HepG2 (cell line): ENCODE measurements around the gene JPH2. TPM values are rescaled to one million over a fixed set of nuclear protein-coding genes. Genes with fewer than 3 reads are reported as not detected.

ENCODE experiments used
- ATAC-seq: fragments of 200-7000 bp; cut with Tn5 transposase; 3 replicates; pipeline ENCODE4 v1.9.1; 2020; ENCODE audit warnings: mild to moderate bottlenecking, moderate library complexity
- BruUV-seq: library from RNA; stranded (reverse); fragments of 400-500 nt; replicated peaks from 2 replicates; lab custom pipeline; 2021; lab: Mats Ljungman, UMichigan
- CTCF ChIA-PET: fragments of 300-600 bp; formaldehyde crosslinking; extraction: SDS; loops from one replicate; lab custom pipeline; 2021; ENCODE audit warnings: low total read pairs, inconsistent platforms, low intra/inter-chr PET ratio; lab: Yijun Ruan, JAX
- POLR2A ChIA-PET: fragments of 350-600 bp; sonication (Branson Sonifier 250); formaldehyde crosslinking; loops from one replicate; lab custom pipeline; 2020; ENCODE audit warnings: antibody characterized with exemption, inconsistent platforms; lab: Yijun Ruan, JAX
- DNase-seq: peaks from one replicate; pipeline ENCODE4 v3.0.0-alpha.2; 2015; ENCODE audit warnings: low spot score
- FAIRE-seq: peaks from 3 replicates; lab custom pipeline; 2011; peaks lifted over from hg19 to GRCh38; lab: Jason Lieb, UNC
- H2AFZ ChIP-seq: one replicate; pipeline ENCODE4 v1.6.1; 2011; ENCODE audit warnings: low read length, inconsistent platforms
- H3K27ac ChIP-seq: fragments of 300-600 bp; 3 replicates; pipeline ENCODE4 v1.8.0; 2011; ENCODE audit warnings: mixed run types, mild to moderate bottlenecking, mixed read lengths, low read length, inconsistent platforms; ENCODE audit not compliant: insufficient read depth; ENCODE audit errors: extremely low read length
- H3K27me3 ChIP-seq, 2 experiments: fragments of 200-600 bp in 1 of 2; 2 replicates in 1 of 2; 3 replicates in 1 of 2; pipeline versions ENCODE4 v1.6.0 to v1.8.0; 2011; ENCODE audit warnings: low read length in 2 of 2, mild to moderate bottlenecking in 2 of 2, moderate library complexity in 2 of 2, inconsistent platforms in 1 of 2; ENCODE audit not compliant: insufficient read depth in 2 of 2, control insufficient read depth in 1 of 2
- H3K36me3 ChIP-seq, 2 experiments: fragments of 200-600 bp in 1 of 2; replicated peaks in 1 of 2; 2 replicates in 1 of 2; 3 replicates in 1 of 2; pipeline versions ENCODE4 v1.5.1 to v1.8.0; 2011; ENCODE audit warnings: low read length in 2 of 2, inconsistent platforms in 1 of 2; ENCODE audit not compliant: insufficient read depth in 2 of 2, control insufficient read depth in 1 of 2
- H3K4me1 ChIP-seq: 2 replicates; pipeline ENCODE4 v1.5.1; 2012; ENCODE audit warnings: low read length, inconsistent platforms; ENCODE audit not compliant: insufficient read depth
- H3K4me2 ChIP-seq: 2 replicates; pipeline ENCODE4 v1.6.0; 2011; ENCODE audit warnings: low read depth, low read length, inconsistent platforms
- H3K4me3 ChIP-seq, 3 experiments: fragments of 200-600 bp in 1 of 3; sonication (generic), shearing (Covaris generic) in 1 of 3; replicated peaks in 1 of 3; 2 replicates each; pipeline ENCODE4 v1.5.1; 2011 to 2016; ENCODE audit warnings: low read length in 3 of 3, inconsistent platforms in 2 of 3, low read depth in 2 of 3, mild to moderate bottlenecking in 2 of 3, control low read depth in 1 of 3, mixed read lengths in 1 of 3; ENCODE audit not compliant: insufficient read depth in 1 of 3
- H3K79me2 ChIP-seq: one replicate; pipeline ENCODE4 v1.6.1; 2011; ENCODE audit warnings: low read length, inconsistent platforms; ENCODE audit not compliant: insufficient read depth
- H3K9ac ChIP-seq: 2 replicates; pipeline ENCODE4 v1.6.0; 2011; ENCODE audit warnings: mild to moderate bottlenecking, low read depth, low read length, inconsistent platforms; ENCODE audit not compliant: insufficient read depth
- H3K9me3 ChIP-seq: 2 replicates; pipeline ENCODE4 v1.5.1; 2012; ENCODE audit warnings: mild to moderate bottlenecking, low read length
- H4K20me1 ChIP-seq: 2 replicates; pipeline ENCODE4 v1.6.0; 2011; ENCODE audit warnings: inconsistent platforms, mild to moderate bottlenecking, low read length, moderate library complexity; ENCODE audit not compliant: insufficient read depth
- CAMTA2 ChIP-seq: sonication (generic); formaldehyde crosslinking; IDR thresholded peaks from 2 replicates; pipeline ENCODE4 v1.4.0; 2020; ENCODE audit warnings: mild to moderate bottlenecking, missing genetic modification reagents, borderline replicate concordance
- CBFB ChIP-seq: sonication (generic); formaldehyde crosslinking; IDR thresholded peaks from 2 replicates; pipeline ENCODE4 v1.4.0; 2020; ENCODE audit warnings: missing genetic modification reagents
- CBX1 ChIP-seq: IDR thresholded peaks from one replicate; pipeline ENCODE4 v1.6.1; 2016; ENCODE audit warnings: antibody characterized with exemption, low read depth
- MAFF ChIP-seq: IDR thresholded peaks from 2 replicates; pipeline ENCODE4 v1.6.1; 2011; ENCODE audit warnings: low read depth, low read length, improper control_type of control experiment
- NFYB ChIP-seq: sonication (generic); formaldehyde crosslinking; IDR thresholded peaks from 2 replicates; pipeline ENCODE4 v1.4.0; 2020; ENCODE audit warnings: missing genetic modification reagents
- NR2F2 ChIP-seq: IDR thresholded peaks from 2 replicates; pipeline ENCODE4 v1.6.1; 2012; ENCODE audit warnings: low read depth, inconsistent platforms, borderline replicate concordance
- RFX1 ChIP-seq: fragments of 450-650 bp; IDR thresholded peaks from 2 replicates; pipeline ENCODE4 v1.6.1; 2017
- ZNF124 ChIP-seq: sonication (generic); formaldehyde crosslinking; IDR thresholded peaks from 2 replicates; pipeline ENCODE4 v1.4.0; 2020; ENCODE audit warnings: missing genetic modification reagents
- ZNF441 ChIP-seq: sonication (generic); formaldehyde crosslinking; IDR thresholded peaks from 2 replicates; pipeline ENCODE4 v1.7.0; 2021; ENCODE audit warnings: missing genetic modification reagents, borderline replicate concordance
- ZNF501 ChIP-seq: sonication (generic); formaldehyde crosslinking; IDR thresholded peaks from 2 replicates; pipeline ENCODE4 v1.5.1; 2020; ENCODE audit warnings: mild to moderate bottlenecking, moderate library complexity, missing genetic modification reagents
- ZNF530 ChIP-seq: sonication (generic); formaldehyde crosslinking; IDR thresholded peaks from 2 replicates; pipeline ENCODE4 v1.5.0; 2020; ENCODE audit warnings: low read depth, mild to moderate bottlenecking, missing genetic modification reagents
- ZNF678 ChIP-seq: sonication (generic); formaldehyde crosslinking; IDR thresholded peaks from 2 replicates; pipeline ENCODE4 v1.4.0; 2020; ENCODE audit warnings: mild to moderate bottlenecking, missing genetic modification reagents
- WGBS: methylation state at CpG from one replicate; pipeline ENCODE4 v1.1.6; 2017; ENCODE audit warnings: low lambda C conversion rate; 5-methylcytosine and 5-hydroxymethylcytosine counted together
- in situ Hi-C: cut with HindIII; loops from 2 replicates; pipeline ENCODE4 v1.10.0; 2017; ENCODE audit warnings: low pct_unique_long_range_greater_than_20kb; ENCODE audit not compliant: extremely low pct_ligation_motif_present
- intact Hi-C: fragments of 100-400 bp; cut with micrococcal nuclease; formaldehyde crosslinking; loops from one replicate; pipeline ENCODE4 v1.10.0; 2022; ENCODE audit not compliant: unreplicated experiment
- polyA plus RNA-seq, 8 experiments: library from polyadenylated mRNA; depleted of rRNA in 3 of 8; stranded (reverse) in 7 of 8; unstranded in 1 of 8; fragments of >200 nt; fragmentation: Illumina TruSeq in 4 of 8; extraction: Trizol in 4 of 8; gene quantifications; 2 replicates each; pipeline versions ENCODE4 v1.2.1 to v1.2.3, GENCODE V29; 2011 to 2016; ENCODE audit warnings: low read depth in 4 of 8, missing spikeins in 1 of 8, mixed read lengths in 1 of 8; ENCODE audit not compliant: insufficient read depth in 1 of 8
- total RNA-seq, 5 experiments: library from RNA; depleted of rRNA; stranded (reverse); fragments of >200 nt; fragmentation: Illumina TruSeq; extraction: Trizol; gene quantifications; 2 replicates each; pipeline ENCODE4 v1.2.3, GENCODE V29; 2016; ENCODE audit warnings: low read depth in 1 of 5
- TF ChIP-seq, protein P1 (sequence below): sonication (generic); formaldehyde crosslinking; IDR thresholded peaks from 2 replicates; pipeline ENCODE4 v1.8.0; 2022; ENCODE audit warnings: missing genetic modification reagents, mild to moderate bottlenecking, inconsistent platforms, borderline replicate concordance
- TF ChIP-seq, protein P2 (sequence below): sonication (generic); formaldehyde crosslinking; IDR thresholded peaks from 2 replicates; pipeline ENCODE4 v1.4.0; 2020; ENCODE audit warnings: missing genetic modification reagents, borderline replicate concordance
- TF ChIP-seq, protein P3 (sequence below): sonication (generic); formaldehyde crosslinking; IDR thresholded peaks from 2 replicates; pipeline ENCODE4 v1.9.0; 2021; ENCODE audit warnings: missing genetic modification reagents, borderline replicate concordance

JPH2 gene
- total and polyA plus RNA-seq, 2 of the 13 experiments (the other 11 are each of a cell fraction or from before 2014, with no cell fraction given) = 0.42 TPM; not detected in 1

DNA sequence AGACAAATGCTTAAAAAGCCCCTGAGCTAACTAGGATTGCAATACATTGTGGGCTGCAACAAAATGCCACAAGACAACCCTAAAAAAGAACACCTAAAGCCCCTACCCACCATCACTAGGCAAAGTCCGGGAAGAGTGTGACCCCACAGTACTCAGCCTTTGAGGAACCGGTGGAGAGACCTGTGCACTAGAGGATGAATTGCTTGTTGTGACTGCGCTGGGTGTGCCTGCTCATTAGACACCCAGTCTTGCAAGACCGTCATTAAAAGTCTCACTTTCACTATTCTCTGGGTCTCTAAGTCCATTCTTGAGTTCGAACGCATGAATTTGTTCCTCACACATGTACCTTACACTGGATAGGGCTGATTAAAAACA, 88.7 kb downstream of the JPH2 start:
- BruUV-seq = no TSS peak

DNA sequence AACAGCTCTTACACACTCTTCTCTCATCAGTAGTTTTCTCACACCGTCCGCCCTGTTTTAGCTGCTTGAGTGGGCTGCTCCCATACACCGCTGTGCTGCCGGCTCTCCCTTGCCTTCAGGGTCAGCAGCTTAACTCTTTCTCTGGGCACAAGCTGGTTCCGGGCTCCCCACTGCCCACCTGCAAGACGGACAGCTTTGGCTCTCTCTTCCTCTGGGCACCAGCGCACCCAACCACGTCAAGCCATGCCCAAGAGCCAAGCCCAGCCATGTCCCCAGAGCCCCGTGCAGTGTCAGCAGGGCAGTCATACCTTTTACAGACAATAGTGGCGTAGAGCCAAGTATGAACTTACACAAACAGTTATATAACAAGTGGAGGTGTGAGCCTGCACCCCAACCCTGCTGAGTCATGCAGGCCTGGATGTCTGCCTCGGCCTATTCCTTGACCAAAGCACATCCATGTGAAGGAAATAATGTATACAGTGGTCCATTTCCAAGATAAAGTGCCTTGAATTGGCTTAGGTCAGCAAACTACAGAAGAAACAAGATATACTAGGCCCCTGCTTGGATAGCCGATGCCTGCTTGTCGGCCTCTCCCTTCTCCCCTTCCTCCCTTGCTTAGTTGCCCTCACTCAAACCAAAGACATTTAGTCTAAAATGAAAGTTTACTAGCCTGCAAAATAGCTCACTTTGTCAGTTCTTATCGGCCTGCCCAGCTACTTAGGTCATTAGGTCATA, 89.3 kb downstream of the JPH2 start:
- H3K4me2 ChIP-seq = no peak overlapping the region
- no peaks in the 10 kb centered on the region for H3K4me1 ChIP-seq
- ATAC-seq (no peak; the same call in 2 of the 3 replicates), DNase-seq (peak; percentile 31), FAIRE-seq (no peak)
- in situ Hi-C loops (no loop called here), intact Hi-C loops (loop anchor here (1.0 kb wide), 1 partner anchor 45 kb away; no protein-coding TSS in a partner anchor)
- no TSS peak for BruUV-seq
- H3K27ac ChIP-seq = no peak overlapping the region
- H4K20me1 ChIP-seq = no peaks in the 10 kb centered on the region
- no peaks in the 10 kb centered on the region for H3K36me3 ChIP-seq
- H3K9ac ChIP-seq = no peak overlapping the region
- H3K9me3 ChIP-seq = no peaks in the 10 kb centered on the region
- peaks cover 0 to 1% of the 10 kb centered on the region in 2 experiments; a peak in 1 of 5 replicates for H3K27me3 ChIP-seq
- POLR2A ChIA-PET = no interaction called here
- no peaks in the 10 kb centered on the region for H3K79me2 ChIP-seq
- H2AFZ ChIP-seq = no peak overlapping the region
- CTCF ChIA-PET = no interaction called here
- WGBS = 62% methylated on average over 14 of the region's 14 CpGs
- H3K4me3 ChIP-seq = no peak overlapping the region
- TF ChIP-seq RFX1 (no peak), ZNF441 (CRISPR knock-in tag) (no peak), ZNF124 (CRISPR knock-in tag) (no peak), MAFF (0 out of 2 replicates have a peak, but pooled peaks have one; percentile 37), ZNF678 (no peak), ZNF530 (no peak), CBX1 (no peak), CBFB (no peak), NFYB (CRISPR knock-in tag) (no peak)
- TF ChIP-seq, protein P1, sequence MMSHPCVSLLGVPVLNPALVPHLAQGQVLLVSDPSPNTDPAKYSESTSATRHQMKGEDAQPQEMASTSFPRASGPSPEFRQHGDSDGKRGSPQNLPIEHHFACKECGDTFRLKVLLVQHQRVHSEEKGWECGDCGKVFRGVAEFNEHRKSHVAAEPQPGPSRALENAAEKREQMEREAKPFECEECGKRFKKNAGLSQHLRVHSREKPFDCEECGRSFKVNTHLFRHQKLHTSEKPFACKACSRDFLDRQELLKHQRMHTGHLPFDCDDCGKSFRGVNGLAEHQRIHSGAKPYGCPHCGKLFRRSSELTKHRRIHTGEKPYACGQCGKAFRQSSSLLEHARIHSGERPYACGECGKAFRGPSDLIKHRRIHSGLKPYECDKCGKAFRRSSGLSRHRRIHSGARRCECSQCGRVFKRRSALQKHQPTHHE = no peak
- TF ChIP-seq, protein P2, sequence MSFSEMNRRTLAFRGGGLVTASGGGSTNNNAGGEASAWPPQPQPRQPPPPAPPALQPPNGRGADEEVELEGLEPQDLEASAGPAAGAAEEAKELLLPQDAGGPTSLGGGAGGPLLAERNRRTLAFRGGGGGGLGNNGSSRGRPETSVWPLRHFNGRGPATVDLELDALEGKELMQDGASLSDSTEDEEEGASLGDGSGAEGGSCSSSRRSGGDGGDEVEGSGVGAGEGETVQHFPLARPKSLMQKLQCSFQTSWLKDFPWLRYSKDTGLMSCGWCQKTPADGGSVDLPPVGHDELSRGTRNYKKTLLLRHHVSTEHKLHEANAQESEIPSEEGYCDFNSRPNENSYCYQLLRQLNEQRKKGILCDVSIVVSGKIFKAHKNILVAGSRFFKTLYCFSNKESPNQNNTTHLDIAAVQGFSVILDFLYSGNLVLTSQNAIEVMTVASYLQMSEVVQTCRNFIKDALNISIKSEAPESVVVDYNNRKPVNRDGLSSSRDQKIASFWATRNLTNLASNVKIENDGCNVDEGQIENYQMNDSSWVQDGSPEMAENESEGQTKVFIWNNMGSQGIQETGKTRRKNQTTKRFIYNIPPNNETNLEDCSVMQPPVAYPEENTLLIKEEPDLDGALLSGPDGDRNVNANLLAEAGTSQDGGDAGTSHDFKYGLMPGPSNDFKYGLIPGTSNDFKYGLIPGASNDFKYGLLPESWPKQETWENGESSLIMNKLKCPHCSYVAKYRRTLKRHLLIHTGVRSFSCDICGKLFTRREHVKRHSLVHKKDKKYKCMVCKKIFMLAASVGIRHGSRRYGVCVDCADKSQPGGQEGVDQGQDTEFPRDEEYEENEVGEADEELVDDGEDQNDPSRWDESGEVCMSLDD = no peak

More for the DNA sequence above, 88.7 kb downstream of the JPH2 start:
- no peak overlapping the region for H3K4me2 ChIP-seq
- no peak overlapping the region for H3K9ac ChIP-seq
- H3K36me3 ChIP-seq = no peaks in the 10 kb centered on the region
- DNase-seq (no peak), ATAC-seq (no peak), FAIRE-seq (no peak)
- in situ Hi-C loops (no loop called here), intact Hi-C loops (no loop called here)
- H2AFZ ChIP-seq = no peak overlapping the region
- H4K20me1 ChIP-seq = no peaks in the 10 kb centered on the region
- POLR2A ChIA-PET = no interaction called here
- H3K4me3 ChIP-seq = no peak overlapping the region
- no peak overlapping the region for H3K27ac ChIP-seq
- H3K4me1 ChIP-seq = no peaks in the 10 kb centered on the region
- CTCF ChIA-PET = no interaction called here
- 64% methylated on average over 6 of the region's 6 CpGs for WGBS
- H3K27me3 ChIP-seq = peaks cover 0 to 1% of the 10 kb centered on the region in 2 experiments; a peak in 1 of 5 replicates
- H3K9me3 ChIP-seq = no peaks in the 10 kb centered on the region
- no peaks in the 10 kb centered on the region for H3K79me2 ChIP-seq
- TF ChIP-seq NR2F2 (no peak), ZNF501 (CRISPR knock-in tag) (no peak), CAMTA2 (CRISPR knock-in tag) (no peak)
- TF ChIP-seq, protein P3, sequence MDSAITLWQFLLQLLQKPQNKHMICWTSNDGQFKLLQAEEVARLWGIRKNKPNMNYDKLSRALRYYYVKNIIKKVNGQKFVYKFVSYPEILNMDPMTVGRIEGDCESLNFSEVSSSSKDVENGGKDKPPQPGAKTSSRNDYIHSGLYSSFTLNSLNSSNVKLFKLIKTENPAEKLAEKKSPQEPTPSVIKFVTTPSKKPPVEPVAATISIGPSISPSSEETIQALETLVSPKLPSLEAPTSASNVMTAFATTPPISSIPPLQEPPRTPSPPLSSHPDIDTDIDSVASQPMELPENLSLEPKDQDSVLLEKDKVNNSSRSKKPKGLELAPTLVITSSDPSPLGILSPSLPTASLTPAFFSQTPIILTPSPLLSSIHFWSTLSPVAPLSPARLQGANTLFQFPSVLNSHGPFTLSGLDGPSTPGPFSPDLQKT = no peak
